H1 (cell line): ENCODE data around the gene AQP6. TPM values are rescaled to one million over a fixed set of nuclear protein-coding genes. Genes with fewer than 3 reads are reported as not detected.

Experiments used
- CTCF ChIA-PET: fragments of 300-600 bp; sonication (Branson Sonifier 250); formaldehyde crosslinking; loops from one replicate; lab custom pipeline; 2021; ENCODE audit not compliant: partially characterized antibody; lab: Charles Lee
- POLR2A ChIA-PET: fragments of 300-600 bp; sonication (Branson Sonifier 250); formaldehyde crosslinking; loops from one replicate; lab custom pipeline; 2021; ENCODE audit warnings: inconsistent platforms; ENCODE audit not compliant: partially characterized antibody; lab: Charles Lee
- DNase-seq, 2 experiments: peaks; one replicate each; pipeline versions ENCODE4 v3.0.0 to v3.0.0-alpha.2; 2010 to 2022; ENCODE audit warnings: low spot score in 2 of 2, low read depth in 1 of 2, mixed read lengths in 1 of 2
- FAIRE-seq: peaks from 2 replicates; lab custom pipeline; 2011; peaks lifted over from hg19 to GRCh38; lab: Jason Lieb, UNC
- H2AFZ ChIP-seq: 2 replicates; pipeline ENCODE4 v1.8.1; 2012; ENCODE audit warnings: low read length, inconsistent platforms
- H2AK5ac ChIP-seq: 2 replicates; pipeline ENCODE4 v1.6.1; 2013; ENCODE audit warnings: low read depth, low read length
- H2BK120ac ChIP-seq: replicated peaks from 2 replicates; pipeline ENCODE3; 2013; ENCODE audit warnings: low read depth, low read length, inconsistent platforms
- H2BK12ac ChIP-seq: 2 replicates; pipeline ENCODE4 v1.6.1; 2013; ENCODE audit warnings: low read depth, low read length
- H2BK15ac ChIP-seq: 2 replicates; pipeline ENCODE4 v1.6.1; 2013; ENCODE audit warnings: low read length
- H2BK20ac ChIP-seq: 2 replicates; pipeline ENCODE4 v1.6.1; 2013; ENCODE audit warnings: low read length
- H2BK5ac ChIP-seq: 2 replicates; pipeline ENCODE4 v1.6.1; 2013; ENCODE audit warnings: low read depth, low read length
- H3K14ac ChIP-seq: 2 replicates; pipeline ENCODE4 v1.6.1; 2013; ENCODE audit warnings: inconsistent platforms; ENCODE audit not compliant: insufficient read length
- H3K18ac ChIP-seq: 2 replicates; pipeline ENCODE4 v1.6.1; 2013; ENCODE audit warnings: low read length; ENCODE audit errors: extremely low read depth
- H3K23ac ChIP-seq: 2 replicates; pipeline ENCODE4 v1.6.1; 2013; ENCODE audit warnings: inconsistent platforms; ENCODE audit not compliant: insufficient read length
- H3K23me2 ChIP-seq: 2 replicates; pipeline ENCODE4 v1.6.1; 2013; ENCODE audit warnings: low read depth, low read length
- H3K27ac ChIP-seq: 2 replicates; pipeline ENCODE4 v1.6.1; 2011; ENCODE audit warnings: low read depth, low read length, inconsistent platforms
- H3K27me3 ChIP-seq, 4 experiments: replicated peaks in 1 of 4; 1 replicate in 1 of 4; 2 replicates in 3 of 4; pipeline versions ENCODE4 v1.6.1 to v1.8.1; 2011 to 2013; ENCODE audit warnings: low read length in 3 of 4, mild to moderate bottlenecking in 3 of 4, inconsistent platforms in 2 of 4, mixed read lengths in 2 of 4, moderate library complexity in 1 of 4; ENCODE audit not compliant: control insufficient read depth in 3 of 4, insufficient read depth in 3 of 4; ENCODE audit errors: extremely low read depth in 1 of 4
- H3K36me3 ChIP-seq, 4 experiments: 2 replicates each; pipeline versions ENCODE4 v1.6.1 to v1.8.1; 2011 to 2013; ENCODE audit warnings: mild to moderate bottlenecking in 4 of 4, low read length in 3 of 4, moderate library complexity in 2 of 4, control low read depth in 1 of 4, inconsistent platforms in 1 of 4; ENCODE audit not compliant: insufficient read depth in 4 of 4, control insufficient read depth in 2 of 4
- H3K4ac ChIP-seq: replicated peaks from 2 replicates; pipeline ENCODE3; 2013; ENCODE audit warnings: low read length, low read depth, mixed read lengths, inconsistent platforms; ENCODE audit not compliant: insufficient read length
- H3K4me1 ChIP-seq, 4 experiments: replicated peaks in 1 of 4; 1 replicate in 1 of 4; 2 replicates in 3 of 4; pipeline versions ENCODE4 v1.6.1 to v1.8.1; 2011 to 2013; ENCODE audit warnings: low read length in 3 of 4, inconsistent platforms in 2 of 4, mixed read lengths in 1 of 4; ENCODE audit not compliant: insufficient read depth in 4 of 4, control insufficient read depth in 3 of 4
- H3K4me2 ChIP-seq, 2 experiments: 2 replicates each; pipeline versions ENCODE4 v1.6.1 to v1.8.1; 2011 to 2013; ENCODE audit warnings: low read depth in 2 of 2, low read length in 2 of 2, control low read depth in 1 of 2, inconsistent platforms in 1 of 2, mild to moderate bottlenecking in 1 of 2; ENCODE audit not compliant: insufficient read depth in 1 of 2
- H3K4me3 ChIP-seq, 4 experiments: fragments of 200-600, 300-600 bp in 1 of 4; sonication (generic), shearing (Covaris generic), sonication (Bioruptor Twin) in 1 of 4; 2 replicates each; pipeline versions ENCODE4 v1.5.1 to v1.8.1; 2011 to 2016; ENCODE audit warnings: low read length in 4 of 4, low read depth in 3 of 4, control low read depth in 2 of 4, inconsistent platforms in 2 of 4, mild to moderate bottlenecking in 2 of 4, mixed read lengths in 1 of 4, moderate library complexity in 1 of 4; ENCODE audit not compliant: insufficient read depth in 2 of 4; ENCODE audit errors: extremely low read depth in 1 of 4
- H3K56ac ChIP-seq: replicated peaks from 2 replicates; pipeline ENCODE3; 2013; ENCODE audit warnings: low read depth, mild to moderate bottlenecking, mixed read lengths, low read length, inconsistent platforms; ENCODE audit not compliant: insufficient read length
- H3K79me1 ChIP-seq: 2 replicates; pipeline ENCODE4 v1.6.1; 2013; ENCODE audit warnings: low read depth, low read length, control low read depth
- H3K79me2 ChIP-seq, 2 experiments: 2 replicates each; pipeline versions ENCODE4 v1.6.1 to v1.8.1; 2012 to 2013; ENCODE audit warnings: low read length in 2 of 2, mild to moderate bottlenecking in 2 of 2, inconsistent platforms in 1 of 2; ENCODE audit not compliant: insufficient read depth in 2 of 2, control insufficient read depth in 1 of 2
- H3K9ac ChIP-seq, 4 experiments: replicated peaks in 1 of 4; 1 replicate in 1 of 4; 2 replicates in 3 of 4; pipeline versions ENCODE4 v1.6.1 to v1.8.1; 2011 to 2013; ENCODE audit warnings: low read depth in 3 of 4, low read length in 3 of 4, control low read depth in 2 of 4, mild to moderate bottlenecking in 2 of 4, moderate library complexity in 2 of 4, inconsistent platforms in 1 of 4; ENCODE audit errors: extremely low read depth in 1 of 4
- H3K9me3 ChIP-seq, 2 experiments: 2 replicates each; pipeline versions ENCODE4 v1.6.1 to v1.8.1; 2012 to 2013; ENCODE audit warnings: mild to moderate bottlenecking in 2 of 2, moderate library complexity in 2 of 2, control low read depth in 1 of 2, inconsistent platforms in 1 of 2, low read depth in 1 of 2, low read length in 1 of 2, mixed read lengths in 1 of 2; ENCODE audit not compliant: insufficient read depth in 2 of 2
- H4K20me1 ChIP-seq, 2 experiments: replicated peaks in 1 of 2; 2 replicates each; pipeline versions ENCODE3 to v1.8.1; 2011 to 2013; ENCODE audit warnings: inconsistent platforms in 2 of 2, low read length in 2 of 2, mild to moderate bottlenecking in 1 of 2; ENCODE audit not compliant: insufficient read depth in 2 of 2, control insufficient read depth in 1 of 2
- H4K5ac ChIP-seq: 2 replicates; pipeline ENCODE4 v1.6.1; 2013; ENCODE audit warnings: low read length, low read depth, mixed read lengths, inconsistent platforms; ENCODE audit not compliant: insufficient read length
- H4K8ac ChIP-seq: 2 replicates; pipeline ENCODE4 v1.8.0; 2013; ENCODE audit warnings: mild to moderate bottlenecking, moderate library complexity, low read length, inconsistent platforms; ENCODE audit not compliant: insufficient read depth; ENCODE audit errors: extremely low read depth
- H4K91ac ChIP-seq: replicated peaks from 2 replicates; pipeline ENCODE3; 2013; ENCODE audit warnings: low read length, mixed read lengths, inconsistent platforms; ENCODE audit not compliant: insufficient read length
- ASH2L ChIP-seq: fragments of 200-600, 300-600 bp; sonication (generic); IDR thresholded peaks from one replicate; pipeline ENCODE4 v1.7.1; 2017; ENCODE audit warnings: low read length
- CEBPB ChIP-seq: IDR thresholded peaks from 2 replicates; pipeline ENCODE4 v1.6.1; 2012; ENCODE audit warnings: low read depth, low read length
- HDAC2 ChIP-seq, 2 experiments: fragments of 300-600 bp in 1 of 2; sonication (generic) in 1 of 2; IDR thresholded peaks; 2 replicates each; pipeline ENCODE4 v1.6.1; 2011 to 2012; ENCODE audit warnings: low read depth in 2 of 2, low read length in 2 of 2, mild to moderate bottlenecking in 2 of 2, moderate library complexity in 2 of 2, borderline replicate concordance in 1 of 2, inconsistent platforms in 1 of 2
- JUND ChIP-seq: IDR thresholded peaks from 2 replicates; pipeline ENCODE4 v1.6.1; 2011; ENCODE audit warnings: mild to moderate bottlenecking, improper control_type of control experiment, low read length
- KDM1A ChIP-seq: fragments of 200-600, 300-600 bp; sonication (generic); IDR thresholded peaks from 2 replicates; pipeline ENCODE4 v1.7.1; 2016; ENCODE audit warnings: mild to moderate bottlenecking, low read length, borderline replicate concordance
- KDM4A ChIP-seq: IDR thresholded peaks from one replicate; pipeline ENCODE4 v1.7.1; 2012; ENCODE audit warnings: low read depth, mild to moderate bottlenecking, moderate library complexity, low read length, inconsistent platforms; ENCODE audit not compliant: severe bottlenecking
- SIRT6 ChIP-seq: IDR thresholded peaks from one replicate; pipeline ENCODE4 v1.7.1; 2012; ENCODE audit warnings: low read length, inconsistent platforms
- SP4 ChIP-seq: IDR thresholded peaks from 2 replicates; pipeline ENCODE4 v1.6.1; 2012; ENCODE audit warnings: low read length, inconsistent platforms
- TEAD4 ChIP-seq: IDR thresholded peaks from 2 replicates; pipeline ENCODE4 v1.6.1; 2012; ENCODE audit warnings: low read depth, low read length, inconsistent platforms, mixed read lengths
- WGBS, 2 experiments: shearing (Covaris generic) in 1 of 2; methylation state at CpG; one replicate each; pipeline versions ENCODE4 v1.1.6 to v1.1.7; 2013 to 2015; ENCODE audit warnings: low lambda C conversion rate in 2 of 2, mixed read lengths in 2 of 2, inconsistent platforms in 1 of 2, low coverage in 1 of 2, missing lambda C conversion rate in 1 of 2; ENCODE audit not compliant: insufficient replicate concordance in 2 of 2, insufficient coverage in 1 of 2, insufficient read length in 1 of 2; ENCODE audit errors: extremely low coverage in 1 of 2, missing lambda C conversion rate in 1 of 2; 5-methylcytosine and 5-hydroxymethylcytosine counted together
- polyA plus RNA-seq, 7 experiments: library from polyadenylated mRNA; depleted of rRNA in 3 of 7; stranded (reverse) in 5 of 7; unstranded in 2 of 7; fragments of >200 nt in 5 of 7; fragments of 200-250 nt in 2 of 7; gene quantifications; 1 replicate in 5 of 7; 2 replicates in 1 of 7; 4 replicates in 1 of 7; pipeline versions ENCODE4 v1.2.1 to v1.2.3, GENCODE V29; 2011 to 2013; ENCODE audit warnings: missing spikeins in 2 of 7, mixed read lengths in 2 of 7
- total RNA-seq: library from RNA; stranded (reverse); fragmentation: NEBNext Ultra II Directional; extraction: Animal tissue kit (Norgen Biotek cat#: 25700); gene quantifications from 2 replicates; pipeline ENCODE4 v1.2.1, GENCODE V29; 2021

AQP6 gene
- total and polyA plus RNA-seq, 2 of the 8 experiments (the other 6 are each of a cell fraction or from before 2014, with no cell fraction given) = 0.03 to 0.17 TPM

DNA sequence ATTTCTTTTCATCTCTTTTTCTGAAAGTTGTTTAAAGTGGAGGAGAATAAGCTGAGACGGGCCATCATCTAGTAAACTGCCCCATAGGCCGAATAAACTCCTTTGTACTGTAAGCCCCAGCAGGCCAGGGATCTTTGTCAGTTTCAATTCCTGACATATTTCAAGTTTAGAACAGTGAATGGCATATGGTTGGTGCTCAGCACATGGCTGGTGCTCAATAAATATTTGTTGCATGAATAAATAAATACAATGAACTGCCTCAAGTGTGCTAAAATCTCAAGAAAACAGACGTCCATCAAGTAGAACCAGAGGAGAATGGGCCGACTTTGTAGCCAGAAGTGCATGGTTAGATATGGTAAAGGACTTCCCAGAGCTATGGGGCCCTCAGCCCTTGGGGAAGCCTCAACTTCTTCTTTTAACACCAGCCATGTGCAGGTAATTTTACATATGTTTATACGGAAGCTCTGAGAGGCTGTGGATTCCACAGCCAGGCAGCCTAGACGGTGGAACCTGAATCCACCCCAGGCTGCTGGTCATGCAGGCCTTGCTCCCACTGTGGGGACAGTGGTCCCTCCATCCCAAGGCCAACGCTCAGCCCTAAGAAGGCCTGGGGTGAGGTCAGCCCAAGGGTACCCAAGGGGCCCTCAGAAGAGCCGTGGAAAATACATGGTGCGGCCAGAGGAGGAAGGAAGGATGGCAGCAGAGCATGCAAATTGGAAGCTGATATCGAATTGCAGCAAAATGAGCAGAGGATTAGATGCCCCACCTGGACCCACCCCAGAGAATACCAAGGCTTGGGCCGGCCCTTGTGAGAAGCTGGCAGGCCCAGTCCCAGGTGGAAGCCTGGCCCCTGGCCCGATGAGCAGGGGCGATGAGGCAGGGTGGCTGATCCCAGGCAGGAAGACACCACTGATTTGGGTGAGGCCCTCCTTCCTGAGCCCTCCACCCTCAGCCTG, 30.9 kb upstream of the AQP6 start:
- H2BK15ac ChIP-seq = 0 out of 2 replicates have a peak overlapping the region, but pooled peaks have one; percentile 16
- H3K4me3 ChIP-seq = no peak overlapping the region
- CTCF ChIA-PET = interaction anchor here (0.6 to 5.1 kb wide), 15 partner anchors 9 to 246 kb away, joined by 3 to 37 read pairs (median 5); no protein-coding TSS in a partner anchor

More for the DNA sequence above, 30.9 kb upstream of the AQP6 start:
- TF ChIP-seq HDAC2 (IDR thresholded peaks at IDR 0.05; ENCODE audit: borderline replicate concordance in 1 of 2, low read depth in 2 of 2, low read length in 2 of 2) (no peak), ASH2L (no peak), KDM4A (no peak), KDM1A (no peak), SIRT6 (no peak), CEBPB (no peak), JUND (no peak), SP4 (no peak), TEAD4 (no peak)
- no peaks in the 10 kb centered on the region for H3K9me3 ChIP-seq
- H4K8ac ChIP-seq = no peak overlapping the region
- H3K14ac ChIP-seq = no peak overlapping the region
- no peak for DNase-seq
- H3K79me2 ChIP-seq = no peaks in the 10 kb centered on the region
- POLR2A ChIA-PET = interaction anchor here (0.9 to 1.2 kb wide), 2 partner anchors 11 to 19 kb away, joined by 3 to 4 read pairs; partner anchors contain the start of gene AQP5
- WGBS, 2 experiments = 80% methylated on average over 13 of the region's 13 CpGs; no CpG with 5 or more reads in 1 of the 2 experiments
- no peak overlapping the region for H3K23ac ChIP-seq
- H2AK5ac ChIP-seq = no peak overlapping the region
- FAIRE-seq = no peak
- no peak overlapping the region for H3K4ac ChIP-seq
- no peak overlapping the region; the same call in 1 of the 2 replicates for H2BK12ac ChIP-seq
- no peak overlapping the region for H3K4me2 ChIP-seq
- no peaks in the 10 kb centered on the region for H3K36me3 ChIP-seq
- H3K4me1 ChIP-seq = peaks cover 3 to 17% (median 4%) of the 10 kb centered on the region in 4 experiments; a peak in 6 of 7 replicates
- no peak overlapping the region for H3K18ac ChIP-seq
- H3K27me3 ChIP-seq = peaks cover 0 to 3% (median 0%) of the 10 kb centered on the region in 4 experiments; a peak in 1 of 7 replicates
- no peak overlapping the region for H4K5ac ChIP-seq
- no peak overlapping the region for H3K27ac ChIP-seq
- H3K23me2 ChIP-seq = no peaks in the 10 kb centered on the region; the same call in 1 of the 2 replicates
- H3K9ac ChIP-seq = no peak overlapping the region
- H4K91ac ChIP-seq = no peak overlapping the region
- H2AFZ ChIP-seq = no peak overlapping the region
- H3K79me1 ChIP-seq = no peaks in the 10 kb centered on the region
- H2BK5ac ChIP-seq = no peak overlapping the region
- no peak overlapping the region for H3K56ac ChIP-seq
- no peak overlapping the region for H2BK20ac ChIP-seq
- H4K20me1 ChIP-seq = peaks cover 0 to 1% of the 10 kb centered on the region in 2 experiments
- no peak overlapping the region for H2BK120ac ChIP-seq
